Mesodermal cell (in vitro differentiated cells): ENCODE data around the gene FAF2.

Experiments used
- H3K27ac ChIP-seq: 2 replicates; pipeline ENCODE4 v1.7.0; 2013; ENCODE audit warnings: mild to moderate bottlenecking, low read depth, low read length, moderate library complexity; ENCODE audit not compliant: severe bottlenecking
- H3K36me3 ChIP-seq: 2 replicates; pipeline ENCODE4 v1.7.1; 2013; ENCODE audit warnings: mild to moderate bottlenecking, low read length, moderate library complexity; ENCODE audit not compliant: control insufficient read depth, insufficient read depth
- H3K4me1 ChIP-seq: one replicate; pipeline ENCODE4 v1.7.1; 2013; ENCODE audit warnings: mild to moderate bottlenecking, low read length; ENCODE audit not compliant: insufficient read depth, control insufficient read depth, poor library complexity, severe bottlenecking
- H3K4me3 ChIP-seq: 2 replicates; pipeline ENCODE4 v1.7.0; 2013; ENCODE audit warnings: low read length, control low read depth, mild to moderate bottlenecking; ENCODE audit not compliant: insufficient read depth, poor library complexity, severe bottlenecking; ENCODE audit errors: extremely low read depth
- H3K9me3 ChIP-seq: 2 replicates; pipeline ENCODE4 v1.7.1; 2013; ENCODE audit warnings: mild to moderate bottlenecking, low read length, moderate library complexity; ENCODE audit not compliant: control insufficient read depth
- WGBS, 2 experiments: methylation state at CpG; one replicate each; pipeline ENCODE4 v1.1.5; 2013; ENCODE audit warnings: missing lambda C conversion rate in 2 of 2; ENCODE audit not compliant: insufficient coverage in 2 of 2; 5-methylcytosine and 5-hydroxymethylcytosine counted together

FAF2 gene

GRCh38 chr5:176557846-176558245 lies 109.7 kb downstream of the FAF2 start:
- no peak overlapping the region for H3K4me3 ChIP-seq
- 87 to 93% methylated on average over 9 to 12 of the region's 13 CpGs for WGBS, 2 experiments
- no peak overlapping the region for H3K27ac ChIP-seq
- H3K4me1 ChIP-seq: peaks cover 3% of the 10 kb centered on the region
- no peaks in the 10 kb centered on the region for H3K36me3 ChIP-seq
- no peaks in the 10 kb centered on the region for H3K9me3 ChIP-seq
